Spinal cord (tissue), 10 donors: Measurements from ENCODE around the gene SEZ6L. TPM values are rescaled to one million over a fixed set of nuclear protein-coding genes. Genes with fewer than 3 reads are reported as not detected.

Experiments used
- DNase-seq, 6 donors: peaks; one replicate each; pipeline versions ENCODE4 v3.0.0 to v3.0.0-alpha.2; 2013 to 2015; ENCODE audit warnings: low spot score in 6 of 6, low read depth in 4 of 6
- H3K27ac ChIP-seq: one replicate; pipeline ENCODE4 v1.5.1; 2013; ENCODE audit warnings: low read depth, low read length, control low read depth
- H3K27me3 ChIP-seq: one replicate; pipeline ENCODE4 v1.6.1; 2013; ENCODE audit warnings: low read length; ENCODE audit not compliant: control insufficient read depth, insufficient read depth
- H3K36me3 ChIP-seq: one replicate; pipeline ENCODE4 v1.6.1; 2013; ENCODE audit warnings: low read length; ENCODE audit not compliant: control insufficient read depth, insufficient read depth
- H3K4me1 ChIP-seq: one replicate; pipeline ENCODE4 v1.6.1; 2013; ENCODE audit warnings: low read length; ENCODE audit not compliant: control insufficient read depth, insufficient read depth
- H3K4me3 ChIP-seq: one replicate; pipeline ENCODE4 v1.5.1; 2013; ENCODE audit warnings: low read depth, low read length, control low read depth
- H3K9me3 ChIP-seq: one replicate; pipeline ENCODE4 v1.6.1; 2013; ENCODE audit warnings: low read length; ENCODE audit not compliant: control insufficient read depth, insufficient read depth
- WGBS: methylation state at CpG from one replicate; pipeline ENCODE4 v1.1.5; 2013; ENCODE audit warnings: missing lambda C conversion rate; ENCODE audit not compliant: insufficient coverage; 5-methylcytosine and 5-hydroxymethylcytosine counted together
- polyA plus RNA-seq, 2 donors: library from polyadenylated mRNA; unstranded; fragments of 120-200 nt; gene quantifications; one replicate each; pipeline ENCODE4 v1.2.1, GENCODE V29; 2013; ENCODE audit not compliant: insufficient read length in 2 of 2
- small RNA-seq: library from RNA; depleted of rRNA; stranded (forward); fragments of <200 nt; gene quantifications from one replicate; pipeline ENCODE3, GENCODE V24; 2014; ENCODE audit warnings: low replicate concordance
- total RNA-seq, 2 donors: library from RNA; depleted of rRNA in 1 of 2; stranded (reverse); fragments of 120-200 nt in 1 of 2; fragments of >200 nt in 1 of 2; gene quantifications; one replicate each; pipeline versions ENCODE4 v1.2.3 to v1.2.4, GENCODE V29; 2013 to 2014
- donor health status: healthy.

SEZ6L gene
- total and polyA plus RNA-seq, 4 donors = 31.6 to 115 (median 87.4) TPM

- H3K36me3 ChIP-seq = peaks cover 19% of the 10 kb centered on the region
- WGBS = 93% methylated on average over 8 of the region's 13 CpGs
- H3K27me3 ChIP-seq = peaks cover 4% of the 10 kb centered on the region
- no peak overlapping the region for H3K4me3 ChIP-seq
- no peak for DNase-seq
- H3K9me3 ChIP-seq = no peaks in the 10 kb centered on the region
- peaks cover 18% of the 10 kb centered on the region for H3K4me1 ChIP-seq
- no peak overlapping the region for H3K27ac ChIP-seq
Measured at GRCh38 chr22:26431261-26431995, 262.2 kb downstream of the SEZ6L start.

- H3K36me3 ChIP-seq = peaks cover 19% of the 10 kb centered on the region
- no peaks in the 10 kb centered on the region for H3K9me3 ChIP-seq
- no peak overlapping the region for H3K4me3 ChIP-seq
- no peak overlapping the region for H3K27ac ChIP-seq
- no peak for DNase-seq
- WGBS = 83% methylated on average over 2 of the region's 3 CpGs
- H3K27me3 ChIP-seq = peaks cover 4% of the 10 kb centered on the region
- H3K4me1 ChIP-seq = peaks cover 31% of the 10 kb centered on the region
Measured at GRCh38 chr22:26432619-26433311, 263.5 kb downstream of the SEZ6L start.

Small RNA genes within 50 kb of the gene (small RNA-seq; reads per million reads assigned to genes)
- gene RNA5SP495 = not detected
